ENCODE results near the gene CSNK1G2.

CSNK1G2 gene

GRCh38 chr19:2014731-2015607 lies 74.0 kb downstream of the CSNK1G2 start:
- H3K4me3 ChIP-seq (ENCODE audit: low read depth, low read length): peak overlapping the region; percentile 74
- no peak for DNase-seq (ENCODE audit: low read depth)
- TF ChIP-seq CTCF (IDR thresholded peaks at IDR 0.05; ENCODE audit: low read depth, low read length, missing control alignments): no peak

- H3K4me3 ChIP-seq (ENCODE audit: low read depth, low read length): peak within 1 kb of the TSS; percentile 74
- TF ChIP-seq CTCF (IDR thresholded peaks at IDR 0.05; ENCODE audit: low read depth, low read length, missing control alignments): no peak
- peak; percentile 59 for DNase-seq (ENCODE audit: low read depth)
These were observed 74.6 kb downstream of the CSNK1G2 start, which contains the start of gene BTBD2 for GRCh38 chr19:2015608-2015950. Gene BTBD2 (minus strand): TSS chr19:2015714. CDS start chr19:2015703, 11 bp downstream.

GRCh38 chr19:2016041-2016807 lies 75.3 kb downstream of the CSNK1G2 start:
- peak overlapping the region; percentile 54 for H3K4me3 ChIP-seq (ENCODE audit: low read depth, low read length)
- no peak for TF ChIP-seq CTCF (IDR thresholded peaks at IDR 0.05; ENCODE audit: low read depth, low read length, missing control alignments)
- peak; percentile 63 for DNase-seq (ENCODE audit: low read depth)

DNA sequence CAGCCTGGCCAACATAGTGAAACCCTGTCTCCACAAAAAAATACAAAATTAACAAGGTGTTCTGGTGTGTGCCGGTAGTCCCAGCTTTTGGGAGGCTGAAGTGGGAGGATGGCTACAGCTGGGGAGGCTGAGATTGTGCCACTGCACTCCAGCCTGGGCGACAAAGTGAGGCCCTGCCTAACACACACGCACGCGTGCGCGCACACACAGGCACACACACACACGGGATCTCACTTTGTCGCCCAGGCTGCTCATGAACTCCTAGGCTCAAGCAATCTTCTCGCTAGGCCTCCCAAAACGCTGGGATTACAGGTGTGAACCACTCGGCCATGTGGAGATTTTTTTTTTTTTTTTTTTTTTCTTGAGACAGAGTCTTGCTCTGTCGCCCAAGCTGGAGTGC lies 77.8 kb downstream of the CSNK1G2 start:
- H3K4me3 ChIP-seq (ENCODE audit: low read depth, low read length): no peak overlapping the region
- TF ChIP-seq CTCF (IDR thresholded peaks at IDR 0.05; ENCODE audit: low read depth, low read length, missing control alignments): no peak
- DNase-seq (ENCODE audit: low read depth): no peak

DNA sequence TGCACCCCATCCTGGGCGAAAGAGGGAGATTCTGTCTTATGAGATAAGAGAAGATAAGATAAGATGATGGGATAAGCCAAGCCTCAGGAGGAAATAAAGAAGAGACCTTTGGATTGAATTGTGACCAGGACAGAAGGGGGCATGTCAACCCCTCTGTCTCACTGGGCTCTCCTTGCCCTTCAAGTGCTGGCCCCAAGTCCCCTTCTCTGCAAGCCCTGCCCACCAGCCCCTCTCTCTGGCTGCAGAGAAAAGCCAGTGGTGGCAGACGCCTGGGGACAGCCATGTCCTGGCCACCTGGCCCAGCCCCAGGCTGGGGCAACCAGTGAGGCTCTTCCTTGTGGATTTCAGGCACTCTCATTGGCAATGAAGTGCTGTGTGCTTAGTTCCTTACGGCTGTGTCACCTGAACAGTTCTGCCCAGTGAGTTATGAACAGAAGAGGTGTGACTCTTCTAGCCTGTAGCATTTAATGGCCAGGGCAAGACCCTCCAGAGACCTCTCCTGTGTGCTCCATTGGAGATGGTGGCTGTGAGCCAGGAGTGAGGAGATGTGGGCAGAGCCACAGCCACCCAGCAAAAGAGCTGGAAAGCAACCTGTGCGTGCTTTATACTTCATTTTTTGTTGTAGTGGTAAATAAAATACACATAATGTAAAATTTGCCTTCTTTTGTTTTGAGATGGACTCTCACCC lies 80.6 kb downstream of the CSNK1G2 start:
- no peak for TF ChIP-seq CTCF (IDR thresholded peaks at IDR 0.05; ENCODE audit: low read depth, low read length, missing control alignments)
- no peak overlapping the region for H3K4me3 ChIP-seq (ENCODE audit: low read depth, low read length)
- no peak for DNase-seq (ENCODE audit: low read depth)

GRCh38 chr19:2022289-2022688 lies 81.3 kb downstream of the CSNK1G2 start:
- no peak for TF ChIP-seq CTCF (IDR thresholded peaks at IDR 0.05; ENCODE audit: low read depth, low read length, missing control alignments)
- no peak for DNase-seq (ENCODE audit: low read depth)
- no peak overlapping the region for H3K4me3 ChIP-seq (ENCODE audit: low read depth, low read length)
